ENCODE measurements around the gene NNMT.
"Not testable (repeated sequence)": the region's sequence is repeated elsewhere in the genome, so short reads cannot be mapped to it uniquely, and the experiment has no call there.

NNMT gene

DNA sequence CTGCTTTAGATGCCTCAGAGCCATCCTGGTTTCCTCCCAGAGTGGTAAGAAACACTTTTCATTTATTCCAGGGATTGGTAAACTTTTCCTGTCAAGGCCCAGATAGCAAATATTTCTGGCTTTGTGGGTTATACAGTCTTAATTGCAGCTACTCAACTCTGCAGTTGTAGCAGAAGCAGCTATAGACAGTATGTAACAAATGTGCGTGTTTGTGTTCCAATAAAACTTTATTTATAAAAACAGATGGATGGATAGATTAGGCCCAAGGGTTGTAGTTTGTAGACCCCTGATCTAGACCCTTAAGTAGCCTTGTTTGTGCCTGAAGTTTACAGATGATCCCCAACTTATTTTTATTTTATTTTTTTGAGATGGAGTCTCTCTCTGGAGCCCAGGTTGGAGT, 17.9 kb downstream of the NNMT start:
- no peak for DNase-seq

- DNase-seq, result no peak
These were observed 19.7 kb downstream of the NNMT start for GRCh38 chr11:114315749-114316368.

DNA sequence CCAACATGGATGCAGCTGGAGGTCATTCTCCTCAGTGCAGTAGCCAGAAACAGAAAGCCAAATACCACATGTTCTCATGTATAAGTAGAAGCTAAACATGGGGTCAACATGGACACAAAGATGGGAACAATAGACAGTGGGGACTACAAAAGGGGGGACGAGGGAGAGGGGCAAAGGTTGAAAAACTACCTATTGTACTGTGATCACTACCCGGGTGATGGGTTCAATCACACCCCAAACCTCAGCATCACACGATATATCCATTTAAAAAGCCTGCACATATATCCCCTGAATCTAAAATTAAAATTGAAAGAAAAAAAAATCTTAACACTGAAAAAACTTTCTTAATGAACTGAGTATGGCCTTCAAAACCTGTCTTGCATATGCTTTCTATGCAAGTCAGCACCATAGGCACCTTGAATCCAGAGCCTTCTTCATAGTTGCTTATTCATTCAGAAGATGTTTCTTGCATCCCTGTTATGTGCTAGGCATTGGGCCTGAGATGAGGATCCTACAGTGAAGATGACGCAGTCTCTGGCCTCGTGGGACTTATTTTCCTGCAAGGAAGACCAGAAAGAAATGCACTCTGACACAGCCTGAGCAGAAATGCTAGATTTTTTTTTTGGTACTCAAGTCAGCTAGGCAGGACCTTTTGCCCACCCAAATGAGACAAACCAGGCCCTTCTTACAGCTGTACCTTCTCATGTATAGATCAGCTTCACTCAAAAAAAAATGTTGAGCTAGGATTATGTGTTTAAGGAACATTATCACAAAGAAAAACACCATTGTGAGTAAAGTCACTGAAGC, 21.0 kb downstream of the NNMT start:
- DNase-seq, result no peak

GRCh38 chr11:114317787-114318137, 21.6 kb downstream of the NNMT start:
- no peak for DNase-seq

- no peak for DNase-seq
These were observed 22.2 kb downstream of the NNMT start for GRCh38 chr11:114318361-114318760.

GRCh38 chr11:114319716-114320328, 23.6 kb downstream of the NNMT start:
- DNase-seq, result no peak

DNA sequence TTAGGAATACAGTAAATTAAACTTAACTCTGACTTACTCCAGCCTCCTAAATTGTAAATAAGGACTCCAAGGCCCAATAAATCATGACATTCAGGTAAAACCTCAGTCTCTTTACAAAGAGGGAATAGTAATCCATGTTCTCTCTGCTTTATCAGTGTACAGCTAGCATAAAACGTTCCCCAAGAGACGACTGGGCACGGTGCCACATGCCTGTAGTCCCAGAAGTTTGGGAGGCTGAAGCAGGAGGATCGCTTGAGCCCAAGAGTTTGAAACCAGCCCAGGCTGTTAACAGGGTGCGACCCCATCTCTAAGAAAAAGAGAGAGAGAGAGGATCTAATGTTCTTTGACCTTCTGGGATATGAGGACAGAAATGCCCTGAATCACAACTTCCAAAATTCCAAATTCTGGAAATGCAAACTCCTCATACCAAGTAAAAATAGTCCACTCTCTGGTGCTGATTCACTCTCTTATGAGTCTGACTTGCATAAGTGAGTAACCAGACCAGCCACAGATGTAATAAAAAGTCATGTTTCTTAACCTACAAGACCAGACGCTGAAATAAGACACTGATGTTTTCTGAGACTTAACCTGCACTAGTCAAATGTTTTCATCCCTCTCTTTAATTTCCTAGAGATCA, 25.5 kb downstream of the NNMT start:
- no peak for DNase-seq

GRCh38 chr11:114322934-114323333, 26.7 kb downstream of the NNMT start:
- no peak for DNase-seq

- no peak for DNase-seq
These were observed 30.0 kb downstream of the NNMT start for GRCh38 chr11:114326151-114326550.

DNA sequence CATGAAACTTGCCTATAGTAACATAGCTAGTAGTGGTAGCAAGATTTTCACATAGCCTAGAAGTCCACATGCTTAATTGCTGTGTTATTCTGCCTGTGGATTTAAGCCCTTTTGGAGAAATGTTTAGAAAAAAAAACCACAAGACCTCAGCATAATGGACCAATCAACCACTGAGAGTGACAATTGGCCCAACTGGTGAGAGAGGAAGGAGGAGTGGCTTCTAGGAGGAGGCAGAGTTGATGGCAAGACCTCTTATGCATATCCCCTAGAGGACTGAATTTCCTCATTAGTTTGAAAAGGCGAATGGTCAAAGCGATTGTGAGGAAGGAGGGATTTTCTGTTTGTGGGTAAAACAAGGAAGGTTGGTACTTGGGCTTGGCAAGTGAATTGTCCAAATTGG, 30.6 kb downstream of the NNMT start:
- DNase-seq, result no peak

- no peak for DNase-seq
These were observed 34.2 kb downstream of the NNMT start for GRCh38 chr11:114330373-114330772.

GRCh38 chr11:114340311-114341131, 44.3 kb downstream of the NNMT start:
- DNase-seq, result peak; percentile 25

DNA sequence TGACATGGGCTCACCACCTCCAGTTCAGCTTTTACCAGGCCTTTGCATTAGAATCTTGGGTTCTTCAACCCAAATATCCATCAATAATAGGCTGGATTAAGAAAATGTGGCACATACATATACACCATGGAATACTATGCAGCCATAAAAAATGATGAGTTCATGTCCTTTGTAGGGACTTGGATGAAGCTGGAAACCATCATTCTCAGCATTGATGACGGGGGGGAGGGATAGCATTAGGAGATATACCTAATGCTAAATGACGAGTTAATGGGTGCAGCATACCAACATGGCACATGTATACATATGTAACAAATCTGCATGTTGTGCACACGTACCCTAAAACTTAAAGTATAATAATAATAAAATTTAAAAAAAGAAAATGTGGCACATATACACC, 45.5 kb downstream of the NNMT start:
- not testable (repeated sequence) for DNase-seq

- DNase-seq, result no peak
These were observed 46.3 kb downstream of the NNMT start for GRCh38 chr11:114342476-114342875.

DNA sequence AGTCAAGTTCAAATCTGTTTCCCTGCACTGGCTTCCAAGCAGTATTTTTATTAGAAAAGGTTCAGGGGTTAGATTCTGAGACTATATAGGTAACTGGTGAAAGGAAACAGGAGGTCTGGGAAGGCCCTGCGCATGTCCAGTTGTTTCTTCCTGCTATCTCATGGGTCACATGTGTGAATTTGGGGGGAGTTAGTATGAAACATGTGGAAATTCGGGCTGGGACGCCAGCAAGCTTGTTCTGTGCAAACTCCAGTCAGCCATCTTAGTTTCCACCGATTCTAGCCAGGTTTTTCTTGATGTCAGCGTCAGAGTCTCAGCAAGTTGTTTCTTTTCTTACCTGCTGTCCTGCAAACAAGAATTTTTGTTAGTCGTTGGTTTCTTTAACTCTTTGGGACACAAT, 46.8 kb downstream of the NNMT start:
- DNase-seq, result no peak

DNA sequence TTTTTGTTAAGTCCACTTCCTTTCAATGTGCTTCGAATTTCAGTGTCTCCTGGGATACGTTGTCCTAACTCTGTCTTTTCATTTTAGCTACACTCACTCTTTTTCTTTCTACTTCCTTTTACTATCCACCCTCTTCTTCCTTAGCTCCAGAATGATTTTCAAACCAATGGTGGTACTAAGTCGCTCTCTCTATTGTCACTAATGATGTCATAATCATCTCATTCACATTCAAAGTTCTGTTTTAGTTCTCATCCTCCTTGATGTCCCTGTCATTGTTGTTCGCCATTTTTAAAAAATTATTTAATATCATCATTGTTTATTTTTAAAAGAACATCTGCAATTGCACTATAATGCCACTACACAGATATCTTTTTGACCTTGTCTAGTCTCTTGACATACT, 47.3 kb downstream of the NNMT start:
- DNase-seq, result no peak

GRCh38 chr11:114344494-114344893, 48.3 kb downstream of the NNMT start:
- no peak for DNase-seq

DNA sequence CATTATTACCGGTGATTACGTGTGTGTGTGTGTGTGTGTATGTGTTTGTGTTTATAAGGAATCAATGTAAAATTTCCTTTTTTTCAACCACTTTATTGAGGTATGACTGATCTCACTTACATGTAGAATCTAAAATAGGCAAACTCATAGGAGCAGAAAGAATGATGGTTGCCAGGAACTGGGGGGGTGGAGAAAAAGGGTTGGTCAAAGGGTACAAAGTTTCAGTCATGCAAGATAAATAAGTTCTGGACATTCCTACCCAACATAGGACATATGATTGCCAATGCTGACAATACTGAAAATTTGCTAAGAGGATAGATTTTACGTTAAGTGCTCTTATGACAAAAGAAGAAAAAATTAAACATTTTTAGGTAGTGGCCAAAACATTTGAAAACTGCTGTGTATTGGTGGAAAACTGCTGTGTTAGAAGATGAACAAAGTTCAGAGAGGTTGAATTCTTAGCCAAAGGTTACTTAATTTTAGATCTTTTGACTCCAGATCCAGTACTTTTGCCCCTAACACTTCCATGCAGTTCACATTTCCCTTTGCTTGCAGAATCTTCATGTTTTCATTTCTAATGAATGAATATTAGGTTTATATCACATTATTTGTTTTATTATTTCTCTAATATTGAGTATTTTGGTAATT, 49.5 kb downstream of the NNMT start:
- DNase-seq, result no peak

GRCh38 chr11:114346709-114347141, 50.5 kb downstream of the NNMT start:
- no peak for DNase-seq

DNA sequence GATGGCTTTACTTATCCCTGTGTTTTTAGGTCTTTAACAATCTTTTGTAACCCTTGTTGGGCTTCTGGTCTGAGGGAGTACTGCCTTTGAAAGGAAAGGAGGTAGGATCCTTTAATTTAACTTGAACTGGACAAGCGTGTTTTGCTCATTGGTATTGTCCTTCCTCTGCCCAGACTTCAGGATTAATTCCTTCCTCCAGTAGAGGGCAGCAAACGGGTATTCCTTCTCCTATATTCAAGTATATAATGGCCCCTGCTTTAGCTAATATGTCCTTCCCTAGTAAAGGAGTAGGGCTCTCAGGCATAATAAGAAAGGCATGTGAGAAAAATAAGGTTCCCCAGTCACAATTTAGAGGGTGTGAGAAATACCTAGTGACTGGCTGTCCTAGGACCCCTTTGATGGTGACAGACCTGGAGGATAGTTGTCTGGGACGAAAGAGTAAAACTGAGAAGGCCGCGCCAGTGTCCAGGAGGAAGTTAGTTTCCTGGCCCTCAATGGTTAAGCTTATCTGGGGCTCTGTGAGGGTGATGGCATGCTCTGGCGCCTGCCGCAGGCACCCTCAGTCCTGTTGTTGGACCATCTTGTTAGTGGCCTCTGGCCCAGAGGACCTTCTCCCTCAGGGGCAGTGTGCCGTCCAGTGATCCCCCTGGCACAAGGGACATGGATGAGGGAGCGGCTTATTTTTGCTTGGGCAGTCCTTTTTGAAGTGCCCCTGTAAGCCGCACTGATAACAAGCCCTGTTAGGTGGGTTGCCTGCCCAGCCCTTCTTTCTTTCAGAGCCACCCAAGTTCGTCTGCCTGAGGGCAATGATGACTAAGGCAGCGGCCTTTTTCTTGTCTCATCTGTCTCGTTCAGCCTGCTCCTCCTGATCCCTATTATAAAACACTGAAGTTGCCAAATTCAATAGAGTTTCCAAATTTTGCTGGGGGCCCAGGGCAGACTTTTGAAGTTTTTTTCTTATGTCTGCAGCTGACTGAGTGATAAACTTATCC, 52.3 kb downstream of the NNMT start:
- peak; percentile 14 to 50 for DNase-seq

- DNase-seq, result no peak
These were observed 53.8 kb downstream of the NNMT start for GRCh38 chr11:114350022-114350421.

Measured in activated CD4-positive, alpha-beta T cell treated with anti-CD3 and anti-CD28 coated beads for 4 hours (primary cell).